Measurements from ENCODE around the gene TP53I11. TPM values are rescaled to one million over a fixed set of nuclear protein-coding genes. Genes with fewer than 3 reads are reported as not detected.

TP53I11 gene
- total and polyA plus RNA-seq, 2 experiments from 2014 or later = 59.9 to 117 TPM

- Histone ChIP-seq H3K36me3 (ENCODE audit: low read depth) (no peaks in the 10 kb centered on the region), H3K4me2 (ENCODE audit: unreplicated experiment) (no peak overlapping the region), H3K27ac (no peak overlapping the region), H4K20me1 (ENCODE audit: insufficient read depth) (no peaks in the 10 kb centered on the region), H3K4me1 (ENCODE audit: insufficient read depth) (no peaks in the 10 kb centered on the region), H3K9me2 (ENCODE audit: insufficient read depth) (no peaks in the 10 kb centered on the region), H3K4me3 (no peak overlapping the region), H3K27me3 (replicated peaks; ENCODE audit: insufficient read depth) (peaks cover 14% of the 10 kb centered on the region), H3F3A (ENCODE audit: insufficient read depth) (no peaks in the 10 kb centered on the region), H2AFZ (no peak overlapping the region), H3K79me2 (ENCODE audit: insufficient read depth) (no peaks in the 10 kb centered on the region), H3K9ac (no peak overlapping the region), H3K9me3 (ENCODE audit: low read depth) (no peaks in the 10 kb centered on the region)
- WGBS, 2 experiments (ENCODE audit: low coverage in 1 of 2, low lambda C conversion rate in 2 of 2, missing lambda C conversion rate in 2 of 2) = 42 to 50% methylated on average over 3 of the region's 3 CpGs
- in situ Hi-C loops (cut with MboI) = no loop called here
- TF ChIP-seq EZH2phosphoT487 (IDR thresholded peaks at IDR 0.05; ENCODE audit: insufficient read depth, low read depth) = no peak
- no peak for TF ChIP-seq EZH2 (IDR thresholded peaks at IDR 0.05; ENCODE audit: insufficient read depth, poor library complexity, severe bottlenecking)
- DNase-seq = no peak
These were observed 17.8 kb upstream of the TP53I11 start for GRCh38 chr11:44968510-44968909.

DNA sequence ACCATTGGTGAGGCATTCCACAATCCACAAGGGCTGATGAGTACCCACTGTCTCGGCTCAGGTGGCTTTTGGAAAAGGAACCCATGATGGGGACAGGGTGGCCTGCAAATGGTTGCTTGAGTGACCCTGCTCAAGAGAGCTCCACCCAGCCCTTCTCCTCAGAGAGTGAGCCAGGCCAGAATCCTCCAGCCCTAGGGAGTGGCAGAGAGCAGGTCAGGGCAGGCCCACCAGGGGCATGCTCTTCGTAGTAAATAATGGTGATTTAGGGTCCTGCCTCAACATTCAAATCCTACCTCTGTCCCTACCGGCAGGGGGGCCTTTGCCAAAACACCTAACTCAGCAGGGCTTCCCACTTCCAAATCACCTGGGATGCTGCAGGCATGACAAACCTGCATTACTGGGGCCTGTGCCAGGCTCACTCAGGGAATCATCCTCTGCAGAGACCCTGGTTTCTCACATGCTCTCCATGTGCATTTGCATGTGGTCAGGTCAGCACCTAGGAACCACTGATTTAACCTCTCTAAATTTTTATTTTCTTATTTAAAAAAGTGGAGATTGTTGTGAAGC lies 17.3 kb upstream of the TP53I11 start:
- Histone ChIP-seq H3K4me1 (ENCODE audit: insufficient read depth) (no peaks in the 10 kb centered on the region), H3K27ac (no peak overlapping the region), H3K36me3 (ENCODE audit: low read depth) (no peaks in the 10 kb centered on the region), H3K79me2 (ENCODE audit: insufficient read depth) (no peaks in the 10 kb centered on the region), H2AFZ (no peak overlapping the region), H3K9me2 (ENCODE audit: insufficient read depth) (no peaks in the 10 kb centered on the region), H3K4me3 (no peak overlapping the region), H4K20me1 (ENCODE audit: insufficient read depth) (no peaks in the 10 kb centered on the region), H3K27me3 (replicated peaks; ENCODE audit: insufficient read depth) (peaks cover 14% of the 10 kb centered on the region), H3K4me2 (ENCODE audit: unreplicated experiment) (no peak overlapping the region), H3F3A (ENCODE audit: insufficient read depth) (no peaks in the 10 kb centered on the region), H3K9me3 (ENCODE audit: low read depth) (no peaks in the 10 kb centered on the region), H3K9ac (no peak overlapping the region)
- no peak for TF ChIP-seq EZH2phosphoT487 (IDR thresholded peaks at IDR 0.05; ENCODE audit: insufficient read depth, low read depth)
- no peak for TF ChIP-seq EZH2 (IDR thresholded peaks at IDR 0.05; ENCODE audit: insufficient read depth, poor library complexity, severe bottlenecking)
- WGBS, 2 experiments (ENCODE audit: low coverage in 1 of 2, low lambda C conversion rate in 2 of 2, missing lambda C conversion rate in 2 of 2) = 78 to 79% methylated on average over 3 of the region's 3 CpGs
- DNase-seq = no peak
- in situ Hi-C loops (cut with MboI) = no loop called here

DNA sequence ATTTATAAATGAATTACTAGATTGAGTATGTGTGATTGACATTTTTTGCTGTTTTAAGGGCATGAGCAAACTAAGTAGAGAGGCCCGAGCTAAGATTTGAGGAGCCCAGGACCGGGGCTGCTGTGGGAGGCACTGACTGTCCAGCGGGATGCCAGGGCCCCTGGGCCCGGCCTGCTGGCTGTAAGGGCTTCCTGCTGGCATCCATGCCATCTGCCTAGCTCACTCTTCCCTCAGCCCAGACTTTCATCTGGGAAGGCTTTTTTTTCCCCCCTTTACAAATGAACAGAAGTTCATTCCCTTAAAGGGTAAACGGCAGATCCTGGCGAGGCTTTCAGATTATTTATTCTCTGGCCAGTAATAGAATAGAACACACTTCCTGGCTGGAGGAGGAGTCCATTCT lies 16.0 kb upstream of the TP53I11 start:
- in situ Hi-C loops (cut with MboI) = no loop called here
- H3K36me3 ChIP-seq (ENCODE audit: low read depth) = no peaks in the 10 kb centered on the region
- no peak for DNase-seq
- 73% methylated on average over 6 of the region's 6 CpGs for WGBS, 2 experiments (ENCODE audit: low coverage in 1 of 2, low lambda C conversion rate in 2 of 2, missing lambda C conversion rate in 2 of 2)
- H3F3A ChIP-seq (ENCODE audit: insufficient read depth) = no peaks in the 10 kb centered on the region
- no peaks in the 10 kb centered on the region for H4K20me1 ChIP-seq (ENCODE audit: insufficient read depth)
- H3K27ac ChIP-seq = no peak overlapping the region
- no peaks in the 10 kb centered on the region for H3K4me1 ChIP-seq (ENCODE audit: insufficient read depth)
- no peaks in the 10 kb centered on the region for H3K79me2 ChIP-seq (ENCODE audit: insufficient read depth)
- no peak overlapping the region for H3K4me3 ChIP-seq
- no peaks in the 10 kb centered on the region for H3K9me3 ChIP-seq (ENCODE audit: low read depth)
- peaks cover 14% of the 10 kb centered on the region for H3K27me3 ChIP-seq (replicated peaks; ENCODE audit: insufficient read depth)
- H3K4me2 ChIP-seq (ENCODE audit: unreplicated experiment) = no peak overlapping the region
- no peak for TF ChIP-seq EZH2phosphoT487 (IDR thresholded peaks at IDR 0.05; ENCODE audit: insufficient read depth, low read depth)
- TF ChIP-seq EZH2 (IDR thresholded peaks at IDR 0.05; ENCODE audit: insufficient read depth, poor library complexity, severe bottlenecking) = no peak
- H3K9ac ChIP-seq = no peak overlapping the region
- H3K9me2 ChIP-seq (ENCODE audit: insufficient read depth) = no peaks in the 10 kb centered on the region
- no peak overlapping the region for H2AFZ ChIP-seq

DNA sequence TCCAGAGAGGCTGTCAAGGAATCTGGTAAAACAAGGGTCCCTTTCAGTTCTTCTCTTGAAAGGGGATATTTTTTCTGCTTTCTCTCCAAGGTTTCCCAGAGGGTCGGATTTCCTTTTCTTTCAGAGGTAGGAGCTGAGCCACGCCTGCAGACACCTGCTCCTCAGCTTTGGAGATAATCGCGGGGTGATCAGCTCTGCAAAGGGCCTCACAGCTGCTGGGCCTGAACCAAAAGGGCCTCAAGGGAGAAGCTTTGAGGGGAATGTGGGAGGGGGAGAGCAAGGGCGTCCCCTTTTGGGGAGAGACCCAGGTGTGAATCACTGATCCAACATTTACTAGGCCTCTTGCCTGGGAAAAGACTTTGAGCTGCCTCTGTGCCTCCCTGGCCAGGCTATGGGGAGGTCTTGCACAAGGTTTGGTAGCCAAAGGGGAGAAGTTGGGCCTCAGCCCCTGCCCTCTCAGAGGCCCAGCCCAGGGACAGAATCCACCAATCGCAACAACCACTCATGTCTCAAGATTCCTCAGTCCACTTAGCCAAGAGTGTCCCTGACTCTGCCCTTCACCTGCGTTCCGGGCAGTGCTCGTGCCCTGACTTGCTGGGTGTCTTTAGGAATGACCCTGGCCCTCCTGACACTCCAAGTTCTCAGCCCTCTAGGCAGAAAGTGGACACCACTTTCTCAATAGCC lies 14.0 kb upstream of the TP53I11 start:
- Histone ChIP-seq H3K4me1 (ENCODE audit: insufficient read depth) (no peaks in the 10 kb centered on the region), H3K9me3 (ENCODE audit: low read depth) (no peaks in the 10 kb centered on the region), H3K36me3 (ENCODE audit: low read depth) (no peaks in the 10 kb centered on the region), H3F3A (ENCODE audit: insufficient read depth) (no peaks in the 10 kb centered on the region), H4K20me1 (ENCODE audit: insufficient read depth) (no peaks in the 10 kb centered on the region), H3K27ac (no peak overlapping the region), H2AFZ (no peak overlapping the region), H3K9me2 (ENCODE audit: insufficient read depth) (no peaks in the 10 kb centered on the region), H3K27me3 (replicated peaks; ENCODE audit: insufficient read depth) (no peaks in the 10 kb centered on the region), H3K9ac (no peak overlapping the region), H3K4me3 (no peak overlapping the region), H3K79me2 (ENCODE audit: insufficient read depth) (no peaks in the 10 kb centered on the region), H3K4me2 (ENCODE audit: unreplicated experiment) (no peak overlapping the region)
- TF ChIP-seq EZH2phosphoT487 (IDR thresholded peaks at IDR 0.05; ENCODE audit: insufficient read depth, low read depth) (no peak), EZH2 (IDR thresholded peaks at IDR 0.05; ENCODE audit: insufficient read depth, poor library complexity, severe bottlenecking) (no peak)
- 69 to 75% methylated on average over 9 of the region's 9 CpGs for WGBS, 2 experiments (ENCODE audit: low coverage in 1 of 2, low lambda C conversion rate in 2 of 2, missing lambda C conversion rate in 2 of 2)
- DNase-seq = no peak
- in situ Hi-C loops (cut with MboI) = no loop called here
